GM18505 (cell line): ENCODE data around the gene ATP6V0A1.
"Not testable (repeated sequence)": the region's sequence is repeated elsewhere in the genome, so short reads cannot be mapped to it uniquely, and the experiment has no call there.

ENCODE experiments used
- ATAC-seq: cut with Tn5 transposase; IDR thresholded peaks from one replicate; pipeline ENCODE4 v1.9.1; 2021; ENCODE audit not compliant: unreplicated experiment
- POLR2A ChIP-seq: IDR thresholded peaks from 4 replicates; pipeline ENCODE4 v1.6.1; 2011; ENCODE audit warnings: borderline replicate concordance; ENCODE audit not compliant: insufficient read depth, insufficient read length; ENCODE audit errors: extremely low read depth

Gene ATP6V0A1

GRCh38 chr17:42553161-42553818, 94.6 kb downstream of the ATP6V0A1 start:
- no peak for ATAC-seq
- no peak for TF ChIP-seq POLR2A

GRCh38 chr17:42553866-42554249, 95.2 kb downstream of the ATP6V0A1 start:
- no peak for ATAC-seq
- TF ChIP-seq POLR2A = no peak

- ATAC-seq = peak; percentile 72
- TF ChIP-seq POLR2A = peak; percentile 84
Observed at GRCh38 chr17:42554250-42555121, 95.8 kb downstream of the ATP6V0A1 start.

- no peak for ATAC-seq
- TF ChIP-seq POLR2A = no peak
Observed at GRCh38 chr17:42555122-42555622, 96.5 kb downstream of the ATP6V0A1 start.

- ATAC-seq = not testable (repeated sequence)
Observed at GRCh38 chr17:42555961-42556617, 97.4 kb downstream of the ATP6V0A1 start.

- ATAC-seq = no peak
- no peak for TF ChIP-seq POLR2A
Observed at GRCh38 chr17:42559075-42559474, 100.4 kb downstream of the ATP6V0A1 start.

GRCh38 chr17:42560246-42560645, 101.6 kb downstream of the ATP6V0A1 start:
- ATAC-seq = no peak
- TF ChIP-seq POLR2A = no peak

GRCh38 chr17:42561897-42562387, 103.3 kb downstream of the ATP6V0A1 start, which contains the start of gene COASY:
Gene COASY (plus strand): TSS chr17:42562148. CDS start chr17:42562623, 475 bp downstream.
- peak; percentile 43 for ATAC-seq
- peak; percentile 81 for TF ChIP-seq POLR2A

- no peak for TF ChIP-seq POLR2A
- ATAC-seq = no peak
Observed at GRCh38 chr17:42562388-42563142, 103.9 kb downstream of the ATP6V0A1 start.

GRCh38 chr17:42563143-42563509, 104.4 kb downstream of the ATP6V0A1 start:
- ATAC-seq = no peak
- TF ChIP-seq POLR2A = no peak

GRCh38 chr17:42563543-42563942, 104.9 kb downstream of the ATP6V0A1 start:
- TF ChIP-seq POLR2A = no peak
- ATAC-seq = no peak

- no peak for TF ChIP-seq POLR2A
Observed at GRCh38 chr17:42563950-42564349, 105.3 kb downstream of the ATP6V0A1 start.

More at GRCh38 chr17:42563950-42564349, 105.3 kb downstream of the ATP6V0A1 start:
- no peak for ATAC-seq
